ENCODE results near the gene PRKCA.

- no peak for TF ChIP-seq POLR2AphosphoS5 (IDR thresholded peaks at IDR 0.05; ENCODE audit: low read depth, low read length)
- TF ChIP-seq REST (IDR thresholded peaks at IDR 0.05; ENCODE audit: insufficient read depth in 1 of 2, low read depth in 2 of 2, low read length in 2 of 2): no peak
- TF ChIP-seq SIN3A (IDR thresholded peaks at IDR 0.05; ENCODE audit: borderline replicate concordance, insufficient read depth, low read length): no peak
Measured at GRCh38 chr17:66684731-66685130, 382.3 kb downstream of the PRKCA start.
